Measurements from ENCODE around the gene HK2. TPM values are rescaled to one million over a fixed set of nuclear protein-coding genes. Genes with fewer than 3 reads are reported as not detected.
"Not testable (repeated sequence)": the region's sequence is repeated elsewhere in the genome, so short reads cannot be mapped to it uniquely, and the experiment has no call there.

The HK2 gene
- total RNA-seq, 1 donor from 2014 or later: 46.7 TPM

GRCh38 chr2:74854401-74854800 lies 20.5 kb downstream of the HK2 start:
- peaks cover 7% of the 10 kb centered on the region for H4K20me1 ChIP-seq (ENCODE audit: insufficient read depth, low read length)
- peaks cover 26% of the 10 kb centered on the region for H3K4me1 ChIP-seq (ENCODE audit: insufficient read depth, low read length)
- H3K4me3 ChIP-seq (ENCODE audit: insufficient read depth, low read depth, low read length): no peak overlapping the region
- no peak overlapping the region for H3K4me3 Mint-ChIP-seq (ENCODE audit: unreplicated experiment)
- H3K36me3 ChIP-seq (ENCODE audit: insufficient read depth, low read length): no peaks in the 10 kb centered on the region
- H3K27me3 ChIP-seq (ENCODE audit: insufficient read depth, low read length): no peaks in the 10 kb centered on the region
- H2AFZ ChIP-seq (ENCODE audit: low read depth, low read length): no peak overlapping the region
- TF ChIP-seq CTCF (IDR thresholded peaks at IDR 0.05; ENCODE audit: insufficient read depth, low read depth, low read length) (no peak), EZH2 (IDR thresholded peaks at IDR 0.05; ENCODE audit: insufficient read depth, low read length) (no peak)
- H3K9me3 Mint-ChIP-seq (ENCODE audit: unreplicated experiment): no peaks in the 10 kb centered on the region
- no peak for FAIRE-seq
- H3K27me3 Mint-ChIP-seq (ENCODE audit: low read depth, unreplicated experiment): no peaks in the 10 kb centered on the region
- no peak overlapping the region for H3K4me2 ChIP-seq (ENCODE audit: low read length)
- H3K36me3 Mint-ChIP-seq (ENCODE audit: low read depth, unreplicated experiment): peaks cover 18% of the 10 kb centered on the region
- H3K9me3 ChIP-seq (ENCODE audit: insufficient read depth, low read depth, low read length): no peaks in the 10 kb centered on the region
- no peak overlapping the region for H3K27ac Mint-ChIP-seq (ENCODE audit: unreplicated experiment)
- H3K27ac ChIP-seq (ENCODE audit: low read depth, low read length): no peak overlapping the region
- H3K79me2 ChIP-seq (ENCODE audit: insufficient read depth, low read length): peaks cover 5% of the 10 kb centered on the region
- DNase-seq (ENCODE audit: low read depth): no peak
- H3K9ac ChIP-seq (ENCODE audit: low read length): no peak overlapping the region
- H3K4me1 Mint-ChIP-seq (ENCODE audit: low read depth, unreplicated experiment): peaks cover 25% of the 10 kb centered on the region

GRCh38 chr2:74855114-74855707 lies 21.3 kb downstream of the HK2 start:
- H4K20me1 ChIP-seq (ENCODE audit: insufficient read depth, low read length); H3K27me3 Mint-ChIP-seq (ENCODE audit: low read depth, unreplicated experiment); H2AFZ ChIP-seq (ENCODE audit: low read depth, low read length); FAIRE-seq; H3K9me3 ChIP-seq (ENCODE audit: insufficient read depth, low read depth, low read length); DNase-seq (ENCODE audit: low read depth); H3K4me3 ChIP-seq (ENCODE audit: insufficient read depth, low read depth, low read length); H3K27ac Mint-ChIP-seq (ENCODE audit: unreplicated experiment); H3K36me3 ChIP-seq (ENCODE audit: insufficient read depth, low read length); H3K4me2 ChIP-seq (ENCODE audit: low read length); H3K9ac ChIP-seq (ENCODE audit: low read length); H3K27ac ChIP-seq (ENCODE audit: low read depth, low read length); H3K27me3 ChIP-seq (ENCODE audit: insufficient read depth, low read length); H3K4me3 Mint-ChIP-seq (ENCODE audit: unreplicated experiment); H3K9me3 Mint-ChIP-seq (ENCODE audit: unreplicated experiment); H3K79me2 ChIP-seq (ENCODE audit: insufficient read depth, low read length): not testable (repeated sequence)
- Mint-ChIP-seq H3K4me1 (ENCODE audit: low read depth, unreplicated experiment) (peaks cover 16% of the 10 kb centered on the region), H3K36me3 (ENCODE audit: low read depth, unreplicated experiment) (peaks cover 18% of the 10 kb centered on the region)
- peaks cover 26% of the 10 kb centered on the region for H3K4me1 ChIP-seq (ENCODE audit: insufficient read depth, low read length)

GRCh38 chr2:74856004-74856578 lies 22.2 kb downstream of the HK2 start:
- H3K36me3 Mint-ChIP-seq (ENCODE audit: low read depth, unreplicated experiment): peaks cover 18% of the 10 kb centered on the region
- no peaks in the 10 kb centered on the region for H3K79me2 ChIP-seq (ENCODE audit: insufficient read depth, low read length)
- H3K4me1 ChIP-seq (ENCODE audit: insufficient read depth, low read length): peaks cover 17% of the 10 kb centered on the region
- H3K27ac ChIP-seq (ENCODE audit: low read depth, low read length): no peak overlapping the region
- TF ChIP-seq CTCF (IDR thresholded peaks at IDR 0.05; ENCODE audit: insufficient read depth, low read depth, low read length): no peak
- no peak for TF ChIP-seq EZH2 (IDR thresholded peaks at IDR 0.05; ENCODE audit: insufficient read depth, low read length)
- H3K27ac Mint-ChIP-seq (ENCODE audit: unreplicated experiment): no peak overlapping the region
- no peaks in the 10 kb centered on the region for H3K36me3 ChIP-seq (ENCODE audit: insufficient read depth, low read length)
- H3K9me3 ChIP-seq (ENCODE audit: insufficient read depth, low read depth, low read length): no peaks in the 10 kb centered on the region
- no peak overlapping the region for H2AFZ ChIP-seq (ENCODE audit: low read depth, low read length)
- H3K4me1 Mint-ChIP-seq (ENCODE audit: low read depth, unreplicated experiment): peaks cover 8% of the 10 kb centered on the region
- H3K9ac ChIP-seq (ENCODE audit: low read length): no peak overlapping the region
- FAIRE-seq (no peak), DNase-seq (ENCODE audit: low read depth) (no peak)
- H3K9me3 Mint-ChIP-seq (ENCODE audit: unreplicated experiment): no peaks in the 10 kb centered on the region
- H4K20me1 ChIP-seq (ENCODE audit: insufficient read depth, low read length): peaks cover 7% of the 10 kb centered on the region
- H3K27me3 Mint-ChIP-seq (ENCODE audit: low read depth, unreplicated experiment): no peaks in the 10 kb centered on the region
- no peak overlapping the region for H3K4me3 ChIP-seq (ENCODE audit: insufficient read depth, low read depth, low read length)
- no peak overlapping the region for H3K4me3 Mint-ChIP-seq (ENCODE audit: unreplicated experiment)
- no peak overlapping the region for H3K4me2 ChIP-seq (ENCODE audit: low read length)
- no peaks in the 10 kb centered on the region for H3K27me3 ChIP-seq (ENCODE audit: insufficient read depth, low read length)
